Calu3 (cell line): ENCODE data around the gene MYD88. TPM values are rescaled to one million over a fixed set of nuclear protein-coding genes. Genes with fewer than 3 reads are reported as not detected.

Experiments used
- BruUV-seq: library from RNA; stranded (reverse); fragments of 400-500 nt; replicated peaks from 2 replicates; lab custom pipeline; 2021; lab: Mats Ljungman, UMichigan
- CTCF ChIA-PET: fragments of 300-600 bp; sonication (Branson Sonifier 250); formaldehyde crosslinking; loops from one replicate; lab custom pipeline; 2022; ENCODE audit warnings: antibody characterized with exemption; lab: Charles Lee
- DNase-seq: peaks from one replicate; pipeline ENCODE4 v3.0.0; 2022
- H3K27ac Mint-ChIP-seq: one replicate; pipeline ENCODE4 v1.8.0; 2022; ENCODE audit warnings: mixed read lengths; ENCODE audit not compliant: unreplicated experiment
- H3K27me3 Mint-ChIP-seq: one replicate; pipeline ENCODE4 v1.8.0; 2022; ENCODE audit warnings: mixed read lengths; ENCODE audit not compliant: unreplicated experiment
- H3K36me3 Mint-ChIP-seq: one replicate; pipeline ENCODE4 v1.8.0; 2022; ENCODE audit warnings: mild to moderate bottlenecking, moderate library complexity, mixed read lengths; ENCODE audit not compliant: insufficient read depth, unreplicated experiment
- H3K4me1 Mint-ChIP-seq: one replicate; pipeline ENCODE4 v1.8.0; 2022; ENCODE audit warnings: mild to moderate bottlenecking, low read depth, mixed read lengths; ENCODE audit not compliant: unreplicated experiment
- H3K4me3 Mint-ChIP-seq: one replicate; pipeline ENCODE4 v1.8.0; 2022; ENCODE audit warnings: mild to moderate bottlenecking, low read depth, moderate library complexity, mixed read lengths; ENCODE audit not compliant: unreplicated experiment
- H3K9me3 Mint-ChIP-seq: one replicate; pipeline ENCODE4 v1.8.0; 2022; ENCODE audit warnings: low read depth, mixed read lengths; ENCODE audit not compliant: unreplicated experiment
- intact Hi-C: fragments of 100-400 bp; cut with micrococcal nuclease; formaldehyde crosslinking; loops from one replicate; pipeline ENCODE4 v1.10.0; 2022; ENCODE audit not compliant: unreplicated experiment
- total RNA-seq: library from RNA; stranded (reverse); gene quantifications from 2 replicates; pipeline ENCODE4 v1.2.3, GENCODE V29; 2022
- TF ChIP-seq, protein P1 (sequence below): fragments of 200-600 bp; IDR thresholded peaks from one replicate; pipeline ENCODE4 v1.8.0; 2022; ENCODE audit warnings: antibody characterized with exemption; ENCODE audit not compliant: unreplicated experiment

The MYD88 gene
- total RNA-seq, 1 experiment from 2014 or later, result 35.2 TPM

DNA sequence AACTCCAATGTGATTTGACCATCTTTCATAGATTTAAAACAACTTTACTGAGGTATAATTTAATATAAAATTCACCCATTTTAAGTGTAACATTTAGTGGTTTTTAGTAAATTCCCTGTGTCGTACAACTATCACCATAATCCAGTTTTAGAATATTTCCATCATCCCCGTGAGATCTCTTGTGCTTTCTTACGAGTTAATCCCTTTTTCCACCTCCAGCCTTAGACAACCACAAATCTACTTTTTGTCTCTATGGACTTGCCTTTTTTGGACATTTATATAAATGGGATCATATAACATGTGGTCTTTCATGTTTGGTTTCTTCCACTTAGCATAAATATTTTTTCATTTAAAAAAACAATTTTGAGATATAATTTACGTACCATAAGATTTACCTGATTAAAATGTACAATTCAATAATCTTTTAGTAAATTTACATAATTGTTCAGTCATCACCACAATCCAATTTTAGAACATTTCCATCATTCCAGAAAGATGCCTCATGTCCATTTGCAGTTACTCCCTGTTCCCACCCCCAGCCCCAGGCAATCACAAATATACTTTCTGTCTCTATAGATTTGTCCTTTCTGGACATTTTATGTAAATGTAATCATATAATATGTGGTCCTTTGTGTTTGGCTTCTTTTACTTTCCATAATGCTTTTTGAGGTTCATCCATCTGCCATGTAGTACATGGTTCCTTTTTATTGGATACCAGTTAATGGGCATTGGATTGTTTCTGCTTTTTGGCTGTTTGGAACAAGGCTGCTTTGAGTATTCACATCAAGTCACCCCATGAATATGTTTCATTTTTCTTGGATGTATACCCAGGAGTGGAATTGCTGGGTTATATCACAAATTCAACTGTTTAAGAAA lies 29.9 kb downstream of the MYD88 start:
- no peak for DNase-seq
- H3K27me3 Mint-ChIP-seq, result no peaks in the 10 kb centered on the region
- no TSS peak for BruUV-seq

DNA sequence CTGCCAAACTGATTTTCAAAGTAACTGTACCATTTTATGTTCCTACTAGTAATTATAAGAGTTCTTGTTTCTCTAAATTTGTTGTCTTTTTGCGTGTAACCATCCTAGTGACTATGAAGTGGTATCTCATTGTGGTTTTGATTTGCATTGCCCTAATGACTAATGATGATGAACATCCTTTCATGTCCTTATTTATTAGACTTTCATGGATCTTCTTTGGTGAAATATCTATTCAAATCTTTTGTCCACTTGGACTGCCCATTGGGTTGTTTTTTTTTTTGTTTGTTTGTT lies 30.5 kb downstream of the MYD88 start:
- H3K36me3 Mint-ChIP-seq, result peaks cover 42% of the 10 kb centered on the region
- no peak overlapping the region for H3K27ac Mint-ChIP-seq
- H3K9me3 Mint-ChIP-seq, result no peaks in the 10 kb centered on the region
- intact Hi-C loops, result loop anchor here (5.0 kb wide), 1 partner anchor 78 kb away; no protein-coding TSS in a partner anchor
- peaks cover 67% of the 10 kb centered on the region for H3K4me1 Mint-ChIP-seq
- TF ChIP-seq, protein P1, sequence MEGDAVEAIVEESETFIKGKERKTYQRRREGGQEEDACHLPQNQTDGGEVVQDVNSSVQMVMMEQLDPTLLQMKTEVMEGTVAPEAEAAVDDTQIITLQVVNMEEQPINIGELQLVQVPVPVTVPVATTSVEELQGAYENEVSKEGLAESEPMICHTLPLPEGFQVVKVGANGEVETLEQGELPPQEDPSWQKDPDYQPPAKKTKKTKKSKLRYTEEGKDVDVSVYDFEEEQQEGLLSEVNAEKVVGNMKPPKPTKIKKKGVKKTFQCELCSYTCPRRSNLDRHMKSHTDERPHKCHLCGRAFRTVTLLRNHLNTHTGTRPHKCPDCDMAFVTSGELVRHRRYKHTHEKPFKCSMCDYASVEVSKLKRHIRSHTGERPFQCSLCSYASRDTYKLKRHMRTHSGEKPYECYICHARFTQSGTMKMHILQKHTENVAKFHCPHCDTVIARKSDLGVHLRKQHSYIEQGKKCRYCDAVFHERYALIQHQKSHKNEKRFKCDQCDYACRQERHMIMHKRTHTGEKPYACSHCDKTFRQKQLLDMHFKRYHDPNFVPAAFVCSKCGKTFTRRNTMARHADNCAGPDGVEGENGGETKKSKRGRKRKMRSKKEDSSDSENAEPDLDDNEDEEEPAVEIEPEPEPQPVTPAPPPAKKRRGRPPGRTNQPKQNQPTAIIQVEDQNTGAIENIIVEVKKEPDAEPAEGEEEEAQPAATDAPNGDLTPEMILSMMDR, result no peak
- BruUV-seq, result no TSS peak
- H3K4me3 Mint-ChIP-seq, result peak overlapping the region; percentile 97
- CTCF ChIA-PET, result no interaction called here
- DNase-seq, result no peak
- no peaks in the 10 kb centered on the region for H3K27me3 Mint-ChIP-seq

More for the DNA sequence above, 29.9 kb downstream of the MYD88 start:
- intact Hi-C loops, result loop anchor here (5.0 kb wide), 1 partner anchor 79 kb away; no protein-coding TSS in a partner anchor
- Mint-ChIP-seq H3K9me3 (no peaks in the 10 kb centered on the region), H3K4me3 (peak overlapping the region; percentile 97), H3K4me1 (peaks cover 61% of the 10 kb centered on the region), H3K27ac (peak overlapping the region; percentile 95), H3K36me3 (peaks cover 42% of the 10 kb centered on the region)
- TF ChIP-seq, protein P1, result no peak
- CTCF ChIA-PET, result no interaction called here

DNA sequence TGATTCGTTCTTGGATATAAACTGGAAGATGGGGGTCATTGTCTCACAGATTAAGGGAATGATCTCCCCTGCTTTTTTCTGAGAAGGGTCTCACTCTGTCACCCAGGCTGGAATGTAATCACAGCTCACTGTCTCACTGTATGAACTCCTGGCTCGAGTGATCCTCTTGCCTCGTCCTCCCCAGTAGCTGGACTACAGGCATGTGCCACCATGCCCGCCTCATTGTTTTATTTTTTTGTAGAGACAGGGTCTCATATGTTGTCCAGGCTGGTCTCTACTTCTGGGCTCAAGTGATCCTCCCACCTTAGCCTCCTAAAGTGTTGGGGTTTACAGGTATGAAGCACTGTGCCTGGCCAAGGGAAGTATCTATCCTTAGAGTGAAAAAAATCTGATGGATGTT lies 32.3 kb downstream of the MYD88 start:
- H3K36me3 Mint-ChIP-seq, result peaks cover 25% of the 10 kb centered on the region
- TF ChIP-seq, protein P1, result no peak
- intact Hi-C loops, result no loop called here
- peaks cover 69% of the 10 kb centered on the region for H3K4me1 Mint-ChIP-seq
- no peak for DNase-seq
- no peak overlapping the region for H3K27ac Mint-ChIP-seq
- no peaks in the 10 kb centered on the region for H3K27me3 Mint-ChIP-seq
- no TSS peak for BruUV-seq
- H3K4me3 Mint-ChIP-seq, result no peak overlapping the region
- CTCF ChIA-PET, result no interaction called here
- no peaks in the 10 kb centered on the region for H3K9me3 Mint-ChIP-seq

DNA sequence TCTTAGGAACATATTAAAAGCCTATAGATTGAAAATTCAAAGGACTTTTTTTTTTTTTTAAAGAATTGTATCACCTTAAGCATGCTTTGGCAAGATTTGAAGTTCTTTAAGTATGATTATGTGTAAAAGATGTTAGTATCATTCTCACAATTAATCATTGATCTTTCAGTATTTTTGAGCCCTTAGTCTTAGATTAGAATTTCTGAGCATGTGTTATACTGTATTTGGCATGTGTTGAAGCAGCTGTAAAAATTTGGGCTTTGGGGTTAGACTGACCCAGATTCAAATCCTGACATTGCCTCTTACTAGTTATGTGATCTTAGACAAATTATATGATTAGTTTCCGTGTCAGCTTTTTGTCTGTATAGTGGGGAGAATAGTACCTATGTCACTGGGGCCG lies 33.2 kb downstream of the MYD88 start:
- Mint-ChIP-seq H3K36me3 (peaks cover 16% of the 10 kb centered on the region), H3K4me1 (peaks cover 64% of the 10 kb centered on the region), H3K4me3 (no peak overlapping the region), H3K9me3 (no peaks in the 10 kb centered on the region), H3K27me3 (no peaks in the 10 kb centered on the region), H3K27ac (no peak overlapping the region)
- intact Hi-C loops, result no loop called here
- TF ChIP-seq, protein P1, result no peak
- CTCF ChIA-PET, result no interaction called here
- no peak for DNase-seq
- no TSS peak for BruUV-seq
